ENCODE measurements around the gene SEMA5A.
A peak's percentile ranks its signal among the peaks of the same experiment; 100 is the strongest.

SEMA5A gene

GRCh38 chr5:9490494-9491097, 55.3 kb downstream of the SEMA5A start:
- DNase-seq (ENCODE audit: insufficient read length) = no peak
- peak; percentile 56 for FAIRE-seq
- TF ChIP-seq POLR2AphosphoS5 (IDR thresholded peaks at IDR 0.05; ENCODE audit: low read depth, low read length) (no peak), POLR2A (IDR thresholded peaks at IDR 0.05; ENCODE audit: low read depth, low read length) (no peak), TAF1 (IDR thresholded peaks at IDR 0.05; ENCODE audit: borderline replicate concordance, low read depth, low read length) (no peak)

- FAIRE-seq (no peak), DNase-seq (ENCODE audit: insufficient read length) (no peak)
Observed at GRCh38 chr5:9483779-9484178, 62.1 kb downstream of the SEMA5A start.

GRCh38 chr5:9483243-9483642, 62.6 kb downstream of the SEMA5A start:
- TF ChIP-seq POLR2A (IDR thresholded peaks at IDR 0.05; ENCODE audit: low read depth, low read length) (no peak), POLR2AphosphoS5 (IDR thresholded peaks at IDR 0.05; ENCODE audit: low read depth, low read length) (no peak), TAF1 (IDR thresholded peaks at IDR 0.05; ENCODE audit: borderline replicate concordance, low read depth, low read length) (no peak)
- FAIRE-seq = no peak

More at GRCh38 chr5:9483779-9484178, 62.1 kb downstream of the SEMA5A start:
- TF ChIP-seq POLR2A (IDR thresholded peaks at IDR 0.05; ENCODE audit: low read depth, low read length) (no peak), TAF1 (IDR thresholded peaks at IDR 0.05; ENCODE audit: borderline replicate concordance, low read depth, low read length) (no peak), POLR2AphosphoS5 (IDR thresholded peaks at IDR 0.05; ENCODE audit: low read depth, low read length) (no peak)

GRCh38 chr5:9482381-9482780, 63.5 kb downstream of the SEMA5A start:
- DNase-seq (ENCODE audit: insufficient read length) = no peak
- TF ChIP-seq POLR2A (IDR thresholded peaks at IDR 0.05; ENCODE audit: low read depth, low read length) = no peak
- TF ChIP-seq POLR2AphosphoS5 (IDR thresholded peaks at IDR 0.05; ENCODE audit: low read depth, low read length) = no peak
- no peak for TF ChIP-seq TAF1 (IDR thresholded peaks at IDR 0.05; ENCODE audit: borderline replicate concordance, low read depth, low read length)
- peak; percentile 72 for FAIRE-seq

More at GRCh38 chr5:9483243-9483642, 62.6 kb downstream of the SEMA5A start:
- DNase-seq (ENCODE audit: insufficient read length) = no peak

- TF ChIP-seq TAF1 (IDR thresholded peaks at IDR 0.05; ENCODE audit: borderline replicate concordance, low read depth, low read length) = no peak
- TF ChIP-seq POLR2A (IDR thresholded peaks at IDR 0.05; ENCODE audit: low read depth, low read length) = no peak
- TF ChIP-seq POLR2AphosphoS5 (IDR thresholded peaks at IDR 0.05; ENCODE audit: low read depth, low read length) = no peak
- no peak for FAIRE-seq
Observed at GRCh38 chr5:9480499-9480898, 65.4 kb downstream of the SEMA5A start.

GRCh38 chr5:9479990-9480389, 65.9 kb downstream of the SEMA5A start:
- FAIRE-seq = no peak

More at GRCh38 chr5:9480499-9480898, 65.4 kb downstream of the SEMA5A start:
- DNase-seq (ENCODE audit: insufficient read length) = no peak

GRCh38 chr5:9479361-9479760, 66.5 kb downstream of the SEMA5A start:
- TF ChIP-seq POLR2AphosphoS5 (IDR thresholded peaks at IDR 0.05; ENCODE audit: low read depth, low read length) (no peak), TAF1 (IDR thresholded peaks at IDR 0.05; ENCODE audit: borderline replicate concordance, low read depth, low read length) (no peak), POLR2A (IDR thresholded peaks at IDR 0.05; ENCODE audit: low read depth, low read length) (no peak)
- no peak for FAIRE-seq
- DNase-seq (ENCODE audit: insufficient read length) = no peak

More at GRCh38 chr5:9479990-9480389, 65.9 kb downstream of the SEMA5A start:
- no peak for DNase-seq (ENCODE audit: insufficient read length)
- no peak for TF ChIP-seq POLR2AphosphoS5 (IDR thresholded peaks at IDR 0.05; ENCODE audit: low read depth, low read length)
- TF ChIP-seq TAF1 (IDR thresholded peaks at IDR 0.05; ENCODE audit: borderline replicate concordance, low read depth, low read length) = no peak
- TF ChIP-seq POLR2A (IDR thresholded peaks at IDR 0.05; ENCODE audit: low read depth, low read length) = no peak

GRCh38 chr5:9477537-9477936, 68.3 kb downstream of the SEMA5A start:
- no peak for DNase-seq (ENCODE audit: insufficient read length)
- FAIRE-seq = no peak

GRCh38 chr5:9474219-9475002, 71.5 kb downstream of the SEMA5A start:
- FAIRE-seq = no peak

More at GRCh38 chr5:9477537-9477936, 68.3 kb downstream of the SEMA5A start:
- no peak for TF ChIP-seq TAF1 (IDR thresholded peaks at IDR 0.05; ENCODE audit: borderline replicate concordance, low read depth, low read length)
- no peak for TF ChIP-seq POLR2AphosphoS5 (IDR thresholded peaks at IDR 0.05; ENCODE audit: low read depth, low read length)

GRCh38 chr5:9473624-9474023, 72.3 kb downstream of the SEMA5A start:
- FAIRE-seq (no peak), DNase-seq (ENCODE audit: insufficient read length) (no peak)
- TF ChIP-seq POLR2AphosphoS5 (IDR thresholded peaks at IDR 0.05; ENCODE audit: low read depth, low read length) (no peak), POLR2A (IDR thresholded peaks at IDR 0.05; ENCODE audit: low read depth, low read length) (no peak), TAF1 (IDR thresholded peaks at IDR 0.05; ENCODE audit: borderline replicate concordance, low read depth, low read length) (no peak)

More at GRCh38 chr5:9474219-9475002, 71.5 kb downstream of the SEMA5A start:
- no peak for TF ChIP-seq TAF1 (IDR thresholded peaks at IDR 0.05; ENCODE audit: borderline replicate concordance, low read depth, low read length)
- TF ChIP-seq POLR2AphosphoS5 (IDR thresholded peaks at IDR 0.05; ENCODE audit: low read depth, low read length) = no peak
- no peak for TF ChIP-seq POLR2A (IDR thresholded peaks at IDR 0.05; ENCODE audit: low read depth, low read length)
- no peak for DNase-seq (ENCODE audit: insufficient read length)

GRCh38 chr5:9470410-9470809, 75.5 kb downstream of the SEMA5A start:
- DNase-seq (ENCODE audit: insufficient read length) (no peak), FAIRE-seq (no peak)

GRCh38 chr5:9468060-9468388, 77.9 kb downstream of the SEMA5A start:
- FAIRE-seq (peak; percentile 81), DNase-seq (ENCODE audit: insufficient read length) (no peak)
- TF ChIP-seq TAF1 (IDR thresholded peaks at IDR 0.05; ENCODE audit: borderline replicate concordance, low read depth, low read length) = no peak

More at GRCh38 chr5:9470410-9470809, 75.5 kb downstream of the SEMA5A start:
- no peak for TF ChIP-seq TAF1 (IDR thresholded peaks at IDR 0.05; ENCODE audit: borderline replicate concordance, low read depth, low read length)
- no peak for TF ChIP-seq POLR2AphosphoS5 (IDR thresholded peaks at IDR 0.05; ENCODE audit: low read depth, low read length)

All from GM12892 (cell line).